NOMO-1 treated with dmso at 0.1 percent for 144 hours (cell line): ENCODE measurements around the gene RGL3.
"Not testable (repeated sequence)": the region's sequence is repeated elsewhere in the genome, so short reads cannot be mapped to it uniquely, and the experiment has no call there.

ENCODE experiments used
- DNase-seq: peaks from one replicate; lab custom pipeline; 2025; ENCODE audit not compliant: unreplicated experiment; lab: John Stamatoyannopoulos, UW

RGL3 gene, protein sequence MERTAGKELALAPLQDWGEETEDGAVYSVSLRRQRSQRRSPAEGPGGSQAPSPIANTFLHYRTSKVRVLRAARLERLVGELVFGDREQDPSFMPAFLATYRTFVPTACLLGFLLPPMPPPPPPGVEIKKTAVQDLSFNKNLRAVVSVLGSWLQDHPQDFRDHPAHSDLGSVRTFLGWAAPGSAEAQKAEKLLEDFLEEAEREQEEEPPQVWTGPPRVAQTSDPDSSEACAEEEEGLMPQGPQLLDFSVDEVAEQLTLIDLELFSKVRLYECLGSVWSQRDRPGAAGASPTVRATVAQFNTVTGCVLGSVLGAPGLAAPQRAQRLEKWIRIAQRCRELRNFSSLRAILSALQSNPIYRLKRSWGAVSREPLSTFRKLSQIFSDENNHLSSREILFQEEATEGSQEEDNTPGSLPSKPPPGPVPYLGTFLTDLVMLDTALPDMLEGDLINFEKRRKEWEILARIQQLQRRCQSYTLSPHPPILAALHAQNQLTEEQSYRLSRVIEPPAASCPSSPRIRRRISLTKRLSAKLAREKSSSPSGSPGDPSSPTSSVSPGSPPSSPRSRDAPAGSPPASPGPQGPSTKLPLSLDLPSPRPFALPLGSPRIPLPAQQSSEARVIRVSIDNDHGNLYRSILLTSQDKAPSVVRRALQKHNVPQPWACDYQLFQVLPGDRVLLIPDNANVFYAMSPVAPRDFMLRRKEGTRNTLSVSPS

DNA sequence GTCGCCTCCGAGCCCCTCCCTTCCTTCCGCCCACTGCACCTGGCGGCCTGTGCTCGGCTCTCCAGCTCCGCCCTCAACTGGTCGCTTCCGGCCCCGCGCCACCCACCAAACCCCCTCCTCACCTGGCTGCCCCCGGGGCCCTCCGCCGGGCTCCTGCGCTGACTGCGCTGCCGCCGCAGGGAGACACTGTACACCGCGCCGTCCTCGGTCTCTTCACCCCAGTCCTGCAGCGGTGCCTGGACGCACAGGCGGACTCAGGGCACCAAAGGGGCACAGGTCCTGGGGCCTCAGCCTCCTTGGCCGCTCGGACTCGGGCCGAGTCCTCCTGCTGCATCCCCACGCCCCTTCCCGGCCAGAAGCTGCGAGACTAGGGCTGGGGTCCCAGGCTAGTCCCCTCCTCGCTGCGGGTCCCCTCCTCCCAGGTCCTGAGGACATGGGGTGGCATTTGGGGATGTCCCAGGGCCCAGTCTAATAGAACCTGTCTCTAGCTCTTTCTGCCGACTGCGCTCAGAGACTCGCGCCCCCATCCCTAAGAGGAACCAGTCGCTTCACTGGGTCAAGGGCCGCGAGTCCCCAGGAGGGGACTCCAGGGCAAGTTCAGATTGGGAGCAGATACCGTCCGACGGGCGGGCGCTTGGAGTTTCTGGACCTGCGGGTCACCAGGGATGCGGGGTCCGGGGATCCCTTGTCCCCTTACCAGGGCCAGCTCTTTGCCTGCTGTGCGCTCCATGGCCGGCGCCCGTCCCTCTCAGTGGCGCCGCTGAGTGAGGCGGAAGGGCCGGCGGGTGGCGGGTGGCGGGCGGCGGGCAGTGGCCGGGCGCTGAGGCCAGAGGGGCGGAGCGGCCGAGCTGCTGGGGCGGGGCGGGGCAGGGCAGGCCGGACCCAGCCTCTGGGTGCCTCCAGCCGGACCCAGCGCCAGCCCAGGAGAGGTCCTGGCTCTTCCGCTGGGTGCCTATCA, at the start of gene RGL3:
Gene RGL3, minus strand, starts transcription at position 766 of the 958 bp plus-strand sequence. Its CDS starts 36 bp downstream, at position 730.
- DNase-seq = no peak

DNA sequence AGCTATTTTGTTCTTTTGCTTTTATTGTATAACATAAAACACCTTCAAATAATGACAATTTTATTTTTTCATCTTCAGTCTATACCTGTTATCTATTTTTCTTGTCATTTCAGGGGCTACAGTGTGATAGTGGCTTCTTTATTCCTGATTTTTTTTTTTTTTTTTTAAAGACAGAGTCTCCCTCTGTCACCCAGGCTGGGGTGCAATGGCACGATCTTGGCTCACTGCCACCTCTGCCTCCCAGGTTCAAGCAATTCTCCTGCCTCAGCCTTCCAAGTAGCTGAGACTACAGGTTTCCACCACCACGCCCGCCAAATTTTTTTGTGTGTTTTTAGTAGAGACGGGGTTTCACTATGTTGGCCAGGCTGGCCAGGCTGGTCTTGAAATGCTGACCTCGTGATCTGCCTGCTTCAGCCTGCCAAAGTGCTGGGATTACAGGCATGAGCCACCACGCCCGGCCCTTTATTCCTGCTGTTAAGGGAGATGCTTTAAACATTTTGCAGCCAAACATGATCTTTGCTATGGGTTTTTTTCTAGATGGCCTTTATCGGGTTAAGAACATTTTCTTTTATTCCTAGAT, 49.2 kb upstream of the RGL3 start:
- not testable (repeated sequence) for DNase-seq

- no peak for DNase-seq
Measured at GRCh38 chr19:11465600-11465999, 46.5 kb upstream of the RGL3 start.

- DNase-seq = no peak
Measured at GRCh38 chr19:11464333-11465265, 45.5 kb upstream of the RGL3 start.

DNA sequence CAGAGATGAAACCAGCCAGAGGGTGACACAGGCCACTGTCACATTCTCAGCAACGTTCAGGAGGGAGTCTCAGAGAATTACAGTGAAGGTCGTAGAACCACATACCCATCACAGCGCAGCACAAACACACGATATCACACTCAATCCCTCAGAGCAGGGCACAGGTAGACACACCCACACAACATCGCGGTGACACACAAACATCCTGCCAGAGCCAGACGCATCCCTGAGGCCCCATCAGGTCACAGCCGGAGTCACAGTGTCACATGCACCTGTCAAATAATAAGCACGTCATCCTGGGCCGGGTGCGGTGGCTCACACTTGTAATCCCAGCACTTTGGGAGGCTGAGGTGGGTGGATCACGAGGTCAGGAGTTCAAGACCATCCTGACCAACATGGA, 44.3 kb upstream of the RGL3 start:
- DNase-seq = no peak

GRCh38 chr19:11461453-11461852, 42.3 kb upstream of the RGL3 start:
- no peak for DNase-seq

GRCh38 chr19:11460207-11460606, 41.1 kb upstream of the RGL3 start:
- DNase-seq = no peak

GRCh38 chr19:11458912-11459311, 39.8 kb upstream of the RGL3 start:
- DNase-seq = not testable (repeated sequence)

DNA sequence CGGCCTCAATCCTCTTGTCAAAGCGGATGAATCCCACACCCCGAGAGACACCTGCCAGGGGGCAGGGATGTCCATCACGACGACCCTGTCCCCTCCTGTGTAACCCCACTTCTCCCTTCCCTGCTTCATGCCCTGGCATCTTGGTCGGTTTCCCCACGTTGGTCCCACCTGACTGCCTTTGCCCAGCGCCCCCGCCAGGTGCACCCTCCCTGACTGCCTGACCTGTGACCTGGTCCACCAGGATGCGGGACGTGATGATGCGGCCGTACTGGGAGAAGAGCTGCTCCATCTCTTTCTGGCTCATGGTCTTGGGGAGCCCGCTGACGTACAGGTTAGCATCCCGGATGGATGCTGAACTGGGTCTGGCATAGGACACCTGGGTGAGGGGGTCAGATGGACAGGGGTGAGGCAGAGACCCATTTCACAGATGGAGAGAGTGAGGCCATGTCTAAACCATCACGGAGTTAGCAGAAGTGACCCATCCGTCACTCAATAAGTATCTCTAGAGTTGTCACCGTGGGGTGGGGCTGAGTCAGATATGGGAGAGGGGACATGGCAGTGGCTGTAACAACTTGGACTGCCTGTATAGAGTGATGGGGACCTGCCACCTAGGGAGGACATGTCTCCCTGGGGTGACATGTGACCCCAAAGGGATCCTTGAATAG, 39.3 kb upstream of the RGL3 start:
- no peak for DNase-seq

GRCh38 chr19:11457831-11458230, 38.7 kb upstream of the RGL3 start:
- no peak for DNase-seq

DNA sequence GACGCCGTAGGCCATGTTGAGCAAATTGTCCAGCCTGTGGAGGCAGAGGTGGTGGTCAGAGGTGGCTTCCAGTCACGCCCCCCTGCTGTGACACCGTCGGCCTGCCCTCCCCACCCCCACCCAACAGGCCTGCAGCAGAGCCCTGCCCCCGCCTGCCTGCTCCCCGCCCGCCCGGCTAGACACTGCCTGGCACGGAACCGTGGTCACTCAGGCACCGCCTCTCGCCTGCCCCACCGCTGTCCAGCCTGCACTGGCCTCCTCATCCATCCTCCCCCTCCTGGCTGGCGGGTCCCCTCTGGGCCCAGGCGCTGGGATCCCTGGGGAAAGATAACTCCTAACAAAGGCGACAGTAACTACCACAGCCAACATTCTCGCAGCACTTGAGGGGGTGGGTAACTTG, 38.0 kb upstream of the RGL3 start:
- DNase-seq = no peak

DNA sequence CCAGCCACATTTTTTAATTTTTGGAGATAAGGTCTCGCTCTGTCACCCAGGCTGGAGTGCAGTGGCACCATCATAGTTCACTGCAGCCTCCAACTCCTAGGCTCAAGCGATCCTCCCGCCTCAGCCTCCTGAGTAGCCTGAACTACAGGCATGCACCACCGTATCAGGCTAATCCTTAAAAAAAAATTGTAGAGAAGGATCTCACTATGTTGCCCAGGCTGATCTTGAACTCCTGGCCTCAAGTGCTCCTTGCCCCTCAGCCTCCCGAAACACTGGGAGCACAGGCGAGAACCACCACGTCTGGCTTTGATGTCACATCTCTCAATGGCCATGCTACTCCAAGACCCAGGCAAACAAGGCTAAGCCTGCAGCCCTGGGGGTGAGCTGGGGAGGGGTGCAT, 37.5 kb upstream of the RGL3 start:
- DNase-seq = no peak

DNA sequence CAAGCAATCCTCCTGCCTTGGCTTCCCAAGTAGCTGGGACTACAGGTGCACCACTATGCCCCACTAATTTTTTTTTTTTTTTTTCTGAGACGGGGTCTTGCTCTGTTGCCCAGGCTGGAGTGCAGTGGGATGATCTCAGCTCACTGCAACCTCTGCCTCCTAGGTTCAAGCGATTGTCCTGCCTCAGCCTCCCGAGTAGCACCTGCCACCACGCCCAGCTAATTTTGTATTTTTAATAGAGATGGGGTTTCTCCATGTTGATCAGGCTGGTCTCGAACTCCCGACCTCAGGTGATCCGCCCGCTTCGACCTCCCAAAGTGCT, 36.1 kb upstream of the RGL3 start:
- not testable (repeated sequence) for DNase-seq

DNA sequence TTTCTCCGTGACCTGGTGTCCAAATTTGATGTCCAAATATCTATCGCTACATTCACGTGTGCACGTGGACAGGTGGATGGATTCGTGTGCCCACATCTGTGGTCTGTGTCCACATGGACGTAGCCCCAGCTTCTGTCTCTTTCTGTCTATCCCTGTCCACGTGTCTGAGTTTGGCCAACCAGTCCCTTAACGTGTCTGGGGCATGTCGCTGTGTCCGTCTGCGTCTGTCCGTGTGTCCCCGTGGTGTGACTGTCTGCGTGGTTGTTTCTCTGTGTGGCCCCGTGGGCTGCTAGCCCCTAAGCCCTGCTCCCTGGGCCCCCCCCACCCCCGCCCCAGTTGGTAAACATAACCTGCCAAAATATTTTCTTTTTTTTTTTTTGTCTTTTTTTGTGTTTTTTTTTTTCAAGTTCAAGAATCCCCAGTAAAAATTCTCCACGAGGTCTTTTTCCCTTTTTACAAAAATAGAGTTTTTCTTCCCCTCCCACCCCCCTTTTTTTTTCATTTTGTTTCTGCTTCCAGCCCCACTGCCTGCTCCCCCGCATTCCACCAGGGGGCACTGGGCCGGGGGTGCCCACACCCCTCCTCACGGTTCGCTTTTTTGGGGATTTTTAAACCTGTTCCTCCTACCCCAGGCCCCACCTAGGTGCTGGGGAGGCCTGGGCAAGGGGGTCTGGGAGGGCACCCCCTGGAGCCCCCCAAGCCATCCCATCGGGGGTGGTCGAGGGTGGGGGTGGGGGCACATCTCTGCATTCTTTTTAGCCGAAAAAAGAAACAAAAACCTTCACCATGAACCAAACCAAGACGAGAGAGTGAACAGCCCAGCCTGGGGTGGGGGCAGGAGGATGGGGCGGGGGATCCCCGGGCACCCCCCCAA, 34.6 kb upstream of the RGL3 start:
- no peak for DNase-seq

DNA sequence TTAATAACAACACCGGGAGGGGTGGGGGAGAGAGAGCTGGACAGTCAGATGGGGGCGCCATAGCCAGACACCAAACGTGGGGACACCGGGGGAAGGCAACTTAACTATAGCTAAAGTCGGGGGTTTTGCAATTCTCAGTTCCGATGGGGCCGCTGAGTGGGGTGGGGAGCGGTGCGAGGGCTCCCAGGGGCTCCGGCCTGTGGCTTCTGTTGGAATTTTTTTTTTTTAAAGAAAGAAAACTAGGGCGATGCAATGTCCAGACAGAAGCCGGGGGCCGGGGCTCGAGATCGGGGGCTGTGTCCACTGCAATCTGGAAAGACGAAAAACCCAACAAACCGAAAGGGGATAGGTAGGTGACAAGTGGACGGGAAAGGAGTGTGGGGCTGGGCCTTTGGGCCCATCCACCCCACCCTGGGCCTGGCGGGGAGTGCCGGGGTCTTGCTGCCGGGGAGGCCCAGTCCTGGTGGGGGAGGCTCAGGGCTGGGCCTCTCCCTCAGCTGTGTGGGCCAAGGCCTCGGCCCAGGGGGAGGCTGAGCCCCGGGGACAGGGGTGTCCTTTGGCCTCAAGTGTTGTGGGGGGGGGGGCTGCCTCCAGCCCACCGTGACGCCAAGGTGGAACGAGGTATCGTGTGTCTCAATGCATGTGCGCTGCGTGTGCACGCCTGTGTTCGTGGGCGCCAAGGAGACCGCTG, 33.7 kb upstream of the RGL3 start:
- no peak for DNase-seq

DNA sequence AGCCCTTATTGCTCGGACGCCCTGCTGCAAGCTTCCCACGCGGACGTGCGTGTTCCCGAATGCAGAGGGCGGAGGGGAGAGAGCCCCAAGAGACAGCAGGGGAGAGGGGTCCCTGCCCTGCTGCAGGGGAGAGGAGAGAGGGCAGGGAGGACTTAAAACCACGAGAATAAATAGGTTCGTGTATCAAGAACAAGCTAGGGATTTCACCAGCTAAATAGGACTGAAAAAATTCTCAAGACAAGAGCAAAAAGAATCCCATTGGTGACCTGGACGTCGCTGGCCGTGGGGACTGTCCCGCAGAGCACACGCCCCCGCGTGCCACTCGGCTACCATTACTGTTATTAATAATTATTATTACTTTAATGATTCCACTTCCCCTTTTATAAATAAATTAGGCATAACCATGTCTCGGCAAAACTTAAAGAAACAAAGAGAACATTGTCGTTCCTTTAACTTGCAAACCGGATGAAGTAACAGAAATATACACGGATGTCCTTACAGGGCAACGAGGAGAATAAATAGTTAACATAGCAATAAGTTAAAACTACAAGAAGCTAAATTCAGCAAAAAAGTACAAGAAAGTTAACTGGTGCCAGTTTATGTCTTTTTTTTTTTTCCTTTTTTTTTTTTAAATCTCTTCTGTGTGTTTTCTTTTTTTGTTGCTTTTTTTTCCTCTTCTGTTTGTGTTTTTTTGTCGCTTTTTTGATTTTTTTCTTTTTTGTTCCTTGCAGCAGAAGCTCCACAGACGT, 32.9 kb upstream of the RGL3 start:
- no peak for DNase-seq

DNA sequence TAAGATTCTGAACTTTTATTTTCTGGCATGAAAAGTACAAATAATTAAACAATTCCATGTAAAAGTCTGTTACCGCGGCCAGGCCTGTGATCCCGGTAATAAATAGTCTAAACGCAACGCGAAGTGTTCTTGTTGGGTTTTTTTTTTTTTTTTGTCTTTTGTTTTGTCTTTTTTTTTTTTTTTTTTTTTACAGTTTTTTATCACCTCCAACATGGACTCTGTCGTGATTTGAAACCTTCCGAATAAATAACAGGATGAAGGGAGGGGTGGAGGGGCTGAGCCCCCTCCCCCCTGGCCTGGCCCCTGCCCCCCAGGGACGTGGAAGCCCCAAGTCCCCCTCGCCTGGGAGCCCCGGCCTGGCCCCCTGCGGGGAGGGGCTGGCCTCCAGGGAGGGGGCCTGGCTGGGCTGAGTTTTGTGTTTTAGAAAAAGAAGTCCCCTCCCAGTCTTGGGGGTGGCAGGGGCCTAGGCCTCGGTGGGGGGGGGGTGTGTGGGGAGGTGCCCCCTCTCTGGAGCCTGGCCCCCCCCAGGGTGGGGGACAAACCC, 32.3 kb upstream of the RGL3 start:
- DNase-seq = no peak
